Suprapubic skin (tissue), 4 donors: Measurements from ENCODE around the gene SVIL.

Experiments
- CTCF ChIP-seq, 2 donors: fragments of 200-600 bp in 1 of 2; fragments of 450-650 bp in 1 of 2; sonication (generic) in 1 of 2; IDR thresholded peaks; one replicate each; pipeline ENCODE4 v1.5.1; 2016 to 2019; ENCODE audit warnings: antibody characterized with exemption in 2 of 2, mild to moderate bottlenecking in 1 of 2, moderate library complexity in 1 of 2
- EP300 ChIP-seq: sonication (generic); formaldehyde crosslinking; IDR thresholded peaks from one replicate; pipeline ENCODE4 v1.6.1; 2017; ENCODE audit warnings: antibody characterized with exemption
- POLR2A ChIP-seq, 2 donors: fragments of 450-650 bp; IDR thresholded peaks; one replicate each; pipeline ENCODE4 v1.6.1; 2017; ENCODE audit warnings: antibody characterized with exemption in 2 of 2, mild to moderate bottlenecking in 2 of 2, moderate library complexity in 2 of 2
- POLR2AphosphoS5 ChIP-seq, 3 donors: sonication (generic); formaldehyde crosslinking; IDR thresholded peaks; one replicate each; pipeline ENCODE4 v1.6.1; 2017; ENCODE audit warnings: antibody characterized with exemption in 3 of 3

- TF ChIP-seq CTCF (IDR thresholded peaks at IDR 0.05) (no peak), EP300 (no peak), POLR2A (IDR thresholded peaks at IDR 0.05) (no peak), POLR2AphosphoS5 (IDR thresholded peaks at IDR 0.05) (no peak)
Observed at GRCh38 chr10:29555091-29555745, 79.6 kb downstream of the SVIL start.
